ENCODE measurements around the gene KCNK16. TPM values are rescaled to one million over a fixed set of nuclear protein-coding genes. Genes with fewer than 3 reads are reported as not detected.

KCNK16 gene
- total RNA-seq, 1 donor from 2014 or later: not detected

GRCh38 chr6:39266782-39267355, 55.6 kb downstream of the KCNK16 start:
- Histone ChIP-seq H3K9ac (ENCODE audit: low read length) (no peak overlapping the region), H3K79me2 (ENCODE audit: insufficient read depth, low read length) (no peaks in the 10 kb centered on the region), H3K27ac (ENCODE audit: low read depth, low read length) (no peak overlapping the region), H3K4me1 (ENCODE audit: insufficient read depth, low read length) (no peaks in the 10 kb centered on the region), H3K9me3 (ENCODE audit: insufficient read depth, low read depth, low read length) (no peaks in the 10 kb centered on the region), H3K36me3 (ENCODE audit: insufficient read depth, low read length) (no peaks in the 10 kb centered on the region), H2AFZ (ENCODE audit: low read depth, low read length) (no peak overlapping the region), H4K20me1 (ENCODE audit: insufficient read depth, low read length) (no peaks in the 10 kb centered on the region), H3K4me2 (ENCODE audit: low read length) (no peak overlapping the region), H3K4me3 (ENCODE audit: insufficient read depth, low read depth, low read length) (no peak overlapping the region), H3K27me3 (ENCODE audit: insufficient read depth, low read length) (no peaks in the 10 kb centered on the region)
- TF ChIP-seq EZH2 (IDR thresholded peaks at IDR 0.05; ENCODE audit: insufficient read depth, low read length): no peak
- TF ChIP-seq, protein P1, sequence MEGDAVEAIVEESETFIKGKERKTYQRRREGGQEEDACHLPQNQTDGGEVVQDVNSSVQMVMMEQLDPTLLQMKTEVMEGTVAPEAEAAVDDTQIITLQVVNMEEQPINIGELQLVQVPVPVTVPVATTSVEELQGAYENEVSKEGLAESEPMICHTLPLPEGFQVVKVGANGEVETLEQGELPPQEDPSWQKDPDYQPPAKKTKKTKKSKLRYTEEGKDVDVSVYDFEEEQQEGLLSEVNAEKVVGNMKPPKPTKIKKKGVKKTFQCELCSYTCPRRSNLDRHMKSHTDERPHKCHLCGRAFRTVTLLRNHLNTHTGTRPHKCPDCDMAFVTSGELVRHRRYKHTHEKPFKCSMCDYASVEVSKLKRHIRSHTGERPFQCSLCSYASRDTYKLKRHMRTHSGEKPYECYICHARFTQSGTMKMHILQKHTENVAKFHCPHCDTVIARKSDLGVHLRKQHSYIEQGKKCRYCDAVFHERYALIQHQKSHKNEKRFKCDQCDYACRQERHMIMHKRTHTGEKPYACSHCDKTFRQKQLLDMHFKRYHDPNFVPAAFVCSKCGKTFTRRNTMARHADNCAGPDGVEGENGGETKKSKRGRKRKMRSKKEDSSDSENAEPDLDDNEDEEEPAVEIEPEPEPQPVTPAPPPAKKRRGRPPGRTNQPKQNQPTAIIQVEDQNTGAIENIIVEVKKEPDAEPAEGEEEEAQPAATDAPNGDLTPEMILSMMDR (IDR thresholded peaks at IDR 0.05; ENCODE audit: insufficient read depth, low read depth, low read length): no peak
- Mint-ChIP-seq H3K9me3 (ENCODE audit: unreplicated experiment) (peaks cover 8% of the 10 kb centered on the region), H3K4me1 (ENCODE audit: low read depth, unreplicated experiment) (peaks cover 7% of the 10 kb centered on the region), H3K27ac (ENCODE audit: unreplicated experiment) (no peak overlapping the region), H3K27me3 (ENCODE audit: low read depth, unreplicated experiment) (peaks cover 23% of the 10 kb centered on the region), H3K36me3 (ENCODE audit: low read depth, unreplicated experiment) (peaks cover 2% of the 10 kb centered on the region), H3K4me3 (ENCODE audit: unreplicated experiment) (no peak overlapping the region)
- FAIRE-seq: no peak
- DNase-seq (ENCODE audit: low read depth): no peak

DNA sequence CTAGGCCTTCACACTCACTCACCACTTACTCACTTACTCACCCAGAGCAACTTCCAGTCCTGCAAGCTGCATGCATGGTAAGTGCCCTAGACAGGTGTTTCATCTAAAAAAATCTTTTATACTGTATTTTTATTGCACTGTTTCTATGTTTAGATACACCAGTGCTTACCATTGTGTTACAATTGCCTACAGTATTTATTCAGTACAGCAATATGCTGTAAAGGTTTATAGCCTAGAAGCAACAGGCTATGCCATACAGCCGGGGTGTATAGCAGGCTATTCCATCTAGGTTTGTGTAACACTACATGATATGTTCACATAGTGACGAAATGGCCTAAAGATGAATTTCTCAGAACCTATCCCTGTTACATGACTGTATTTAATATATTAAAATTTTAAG, 56.1 kb downstream of the KCNK16 start:
- Mint-ChIP-seq H3K4me3 (ENCODE audit: unreplicated experiment) (no peak overlapping the region), H3K36me3 (ENCODE audit: low read depth, unreplicated experiment) (peaks cover 2% of the 10 kb centered on the region), H3K9me3 (ENCODE audit: unreplicated experiment) (peaks cover 8% of the 10 kb centered on the region), H3K27ac (ENCODE audit: unreplicated experiment) (no peak overlapping the region), H3K27me3 (ENCODE audit: low read depth, unreplicated experiment) (peaks cover 21% of the 10 kb centered on the region), H3K4me1 (ENCODE audit: low read depth, unreplicated experiment) (peaks cover 7% of the 10 kb centered on the region)
- Histone ChIP-seq H4K20me1 (ENCODE audit: insufficient read depth, low read length) (no peaks in the 10 kb centered on the region), H3K79me2 (ENCODE audit: insufficient read depth, low read length) (no peaks in the 10 kb centered on the region), H3K9me3 (ENCODE audit: insufficient read depth, low read depth, low read length) (no peaks in the 10 kb centered on the region), H3K27me3 (ENCODE audit: insufficient read depth, low read length) (no peaks in the 10 kb centered on the region), H3K36me3 (ENCODE audit: insufficient read depth, low read length) (no peaks in the 10 kb centered on the region), H3K9ac (ENCODE audit: low read length) (no peak overlapping the region), H3K4me3 (ENCODE audit: insufficient read depth, low read depth, low read length) (no peak overlapping the region), H2AFZ (ENCODE audit: low read depth, low read length) (no peak overlapping the region), H3K4me2 (ENCODE audit: low read length) (no peak overlapping the region), H3K27ac (ENCODE audit: low read depth, low read length) (no peak overlapping the region), H3K4me1 (ENCODE audit: insufficient read depth, low read length) (no peaks in the 10 kb centered on the region)
- no peak for DNase-seq (ENCODE audit: low read depth)
- TF ChIP-seq EZH2 (IDR thresholded peaks at IDR 0.05; ENCODE audit: insufficient read depth, low read length): no peak
- TF ChIP-seq, protein P1 (IDR thresholded peaks at IDR 0.05; ENCODE audit: insufficient read depth, low read depth, low read length): no peak
- FAIRE-seq: no peak

Other genes with a start within 250 kb of the KCNK16 start
- 8.8 and 9.4 TPM in 2 replicates for gene SAYSD1, start 207.5 kb downstream of the KCNK16 start, total RNA-seq
- gene KCNK5, start 93.2 kb downstream of the KCNK16 start, total RNA-seq: 0.14 and 0.17 TPM in 2 replicates
- not detected in 2 replicates for gene KCNK17, start 8.3 kb downstream of the KCNK16 start, total RNA-seq

Measured in astrocyte (in vitro differentiated cells and primary cell).